ENCODE results near the gene CNFN.
A peak's percentile ranks its signal among the peaks of the same experiment; 100 is the strongest.

CNFN gene

DNA sequence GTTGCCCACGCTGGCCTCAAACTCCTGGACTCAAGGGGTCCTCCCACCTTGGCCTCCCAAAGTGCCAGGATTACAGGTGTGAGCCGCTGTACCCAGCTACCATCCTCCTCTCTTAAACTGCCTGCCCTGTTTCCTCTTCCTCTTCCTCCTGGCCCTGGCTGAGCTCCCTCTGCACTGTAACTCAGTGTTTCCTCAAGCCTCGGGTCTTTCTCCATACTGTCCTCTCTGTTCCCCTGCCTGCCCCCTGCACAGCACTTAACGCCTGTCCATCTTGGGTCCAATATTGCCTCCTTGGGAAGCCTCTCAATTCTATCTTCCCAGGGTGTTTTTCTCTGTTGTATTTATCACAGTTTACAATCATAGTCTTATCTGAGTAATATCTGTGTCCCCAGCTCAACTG lies 31.0 kb upstream of the CNFN start:
- no peak for ATAC-seq
- TF ChIP-seq ZNF565 (CRISPR knock-in tag; conservative IDR thresholded peaks at IDR 0.05; ENCODE audit: low read depth) (no peak), ARNTL (CRISPR knock-in tag; IDR thresholded peaks at IDR 0.05; ENCODE audit: borderline replicate concordance, low read depth) (no peak), OSR1 (CRISPR knock-in tag; IDR thresholded peaks at IDR 0.05) (no peak), CSDC2 (CRISPR knock-in tag; IDR thresholded peaks at IDR 0.05) (no peak), PPARA (CRISPR knock-in tag; IDR thresholded peaks at IDR 0.05; ENCODE audit: borderline replicate concordance) (no peak)

DNA sequence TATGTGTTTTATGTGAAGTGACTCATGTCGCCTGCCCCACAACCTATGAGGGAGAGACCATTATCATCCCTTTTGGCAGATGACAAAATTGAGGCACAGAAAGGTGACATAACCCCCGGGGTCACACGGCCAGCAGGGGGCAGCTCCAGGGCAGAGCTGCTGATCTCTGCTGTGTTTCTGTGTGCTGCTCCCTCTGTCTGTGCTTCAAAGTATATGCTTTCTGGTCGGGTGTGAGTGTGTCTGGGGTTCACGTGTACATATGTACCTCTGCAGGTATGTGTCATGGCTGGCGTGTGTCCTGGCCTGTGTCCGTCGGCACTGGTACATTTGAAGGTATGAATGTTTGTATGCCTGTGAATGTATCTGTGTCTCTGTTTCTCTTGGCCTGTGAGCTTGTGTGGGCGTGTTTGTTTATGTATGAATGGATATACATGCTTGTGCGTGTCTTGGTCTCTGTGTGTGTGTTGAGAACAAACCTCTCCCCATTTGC lies 30.0 kb upstream of the CNFN start:
- peak; percentile 21; the same call in 1 of the 3 replicates for ATAC-seq
- TF ChIP-seq, protein P1, sequence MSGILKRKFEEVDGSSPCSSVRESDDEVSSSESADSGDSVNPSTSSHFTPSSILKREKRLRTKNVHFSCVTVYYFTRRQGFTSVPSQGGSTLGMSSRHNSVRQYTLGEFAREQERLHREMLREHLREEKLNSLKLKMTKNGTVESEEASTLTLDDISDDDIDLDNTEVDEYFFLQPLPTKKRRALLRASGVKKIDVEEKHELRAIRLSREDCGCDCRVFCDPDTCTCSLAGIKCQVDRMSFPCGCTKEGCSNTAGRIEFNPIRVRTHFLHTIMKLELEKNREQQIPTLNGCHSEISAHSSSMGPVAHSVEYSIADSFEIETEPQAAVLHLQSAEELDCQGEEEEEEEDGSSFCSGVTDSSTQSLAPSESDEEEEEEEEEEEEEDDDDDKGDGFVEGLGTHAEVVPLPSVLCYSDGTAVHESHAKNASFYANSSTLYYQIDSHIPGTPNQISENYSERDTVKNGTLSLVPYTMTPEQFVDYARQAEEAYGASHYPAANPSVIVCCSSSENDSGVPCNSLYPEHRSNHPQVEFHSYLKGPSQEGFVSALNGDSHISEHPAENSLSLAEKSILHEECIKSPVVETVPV (CRISPR knock-in tag; IDR thresholded peaks at IDR 0.05): no peak
- no peak for TF ChIP-seq ZFP30 (CRISPR knock-in tag; IDR thresholded peaks at IDR 0.05)
- TF ChIP-seq, protein P2, sequence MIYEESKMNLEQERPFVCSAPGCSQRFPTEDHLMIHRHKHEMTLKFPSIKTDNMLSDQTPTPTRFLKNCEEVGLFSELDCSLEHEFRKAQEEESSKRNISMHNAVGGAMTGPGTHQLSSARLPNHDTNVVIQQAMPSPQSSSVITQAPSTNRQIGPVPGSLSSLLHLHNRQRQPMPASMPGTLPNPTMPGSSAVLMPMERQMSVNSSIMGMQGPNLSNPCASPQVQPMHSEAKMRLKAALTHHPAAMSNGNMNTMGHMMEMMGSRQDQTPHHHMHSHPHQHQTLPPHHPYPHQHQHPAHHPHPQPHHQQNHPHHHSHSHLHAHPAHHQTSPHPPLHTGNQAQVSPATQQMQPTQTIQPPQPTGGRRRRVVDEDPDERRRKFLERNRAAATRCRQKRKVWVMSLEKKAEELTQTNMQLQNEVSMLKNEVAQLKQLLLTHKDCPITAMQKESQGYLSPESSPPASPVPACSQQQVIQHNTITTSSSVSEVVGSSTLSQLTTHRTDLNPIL (CRISPR knock-in tag; IDR thresholded peaks at IDR 0.05; ENCODE audit: low read depth): no peak
- TF ChIP-seq, protein P3, sequence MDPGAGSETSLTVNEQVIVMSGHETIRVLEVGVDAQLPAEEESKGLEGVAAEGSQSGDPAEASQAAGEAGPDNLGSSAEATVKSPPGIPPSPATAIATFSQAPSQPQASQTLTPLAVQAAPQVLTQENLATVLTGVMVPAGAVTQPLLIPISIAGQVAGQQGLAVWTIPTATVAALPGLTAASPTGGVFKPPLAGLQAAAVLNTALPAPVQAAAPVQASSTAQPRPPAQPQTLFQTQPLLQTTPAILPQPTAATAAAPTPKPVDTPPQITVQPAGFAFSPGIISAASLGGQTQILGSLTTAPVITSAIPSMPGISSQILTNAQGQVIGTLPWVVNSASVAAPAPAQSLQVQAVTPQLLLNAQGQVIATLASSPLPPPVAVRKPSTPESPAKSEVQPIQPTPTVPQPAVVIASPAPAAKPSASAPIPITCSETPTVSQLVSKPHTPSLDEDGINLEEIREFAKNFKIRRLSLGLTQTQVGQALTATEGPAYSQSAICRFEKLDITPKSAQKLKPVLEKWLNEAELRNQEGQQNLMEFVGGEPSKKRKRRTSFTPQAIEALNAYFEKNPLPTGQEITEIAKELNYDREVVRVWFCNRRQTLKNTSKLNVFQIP (CRISPR knock-in tag; IDR thresholded peaks at IDR 0.05; ENCODE audit: borderline replicate concordance, low read depth): no peak
- TF ChIP-seq ZNF565 (CRISPR knock-in tag; conservative IDR thresholded peaks at IDR 0.05; ENCODE audit: low read depth): no peak

DNA sequence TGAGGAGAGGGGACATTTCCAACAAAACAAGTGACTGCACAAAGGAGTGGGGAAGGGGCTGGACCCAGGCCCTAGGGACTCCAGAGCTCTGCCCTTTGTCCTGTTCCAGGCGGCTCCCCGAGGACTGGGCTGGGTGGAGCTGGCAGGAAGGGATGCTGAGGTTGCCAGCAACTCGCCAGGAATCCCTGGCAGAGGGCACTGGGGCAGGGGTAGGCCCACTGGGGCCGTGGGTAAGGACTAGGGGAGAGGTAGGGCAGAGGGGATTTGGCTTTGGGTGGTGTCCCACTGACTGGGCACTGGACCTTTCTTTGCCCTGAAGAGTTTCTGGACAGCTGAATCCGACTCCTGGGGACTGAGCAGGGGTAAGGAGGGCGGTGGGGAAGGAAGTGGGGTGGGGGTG lies 29.2 kb upstream of the CNFN start:
- TF ChIP-seq, protein P2 (CRISPR knock-in tag; IDR thresholded peaks at IDR 0.05; ENCODE audit: low read depth): no peak
- TF ChIP-seq ZNF565 (CRISPR knock-in tag; conservative IDR thresholded peaks at IDR 0.05; ENCODE audit: low read depth) (no peak), ARNTL (CRISPR knock-in tag; IDR thresholded peaks at IDR 0.05; ENCODE audit: borderline replicate concordance, low read depth) (no peak), BACH2 (CRISPR knock-in tag; IDR thresholded peaks at IDR 0.05; ENCODE audit: borderline replicate concordance) (no peak), RARB (CRISPR knock-in tag; IDR thresholded peaks at IDR 0.05) (no peak), ZFP30 (CRISPR knock-in tag; IDR thresholded peaks at IDR 0.05) (no peak), ISL1 (CRISPR knock-in tag; IDR thresholded peaks at IDR 0.05) (no peak), TOX (CRISPR knock-in tag; IDR thresholded peaks at IDR 0.05; ENCODE audit: borderline replicate concordance) (no peak), CSDC2 (CRISPR knock-in tag; IDR thresholded peaks at IDR 0.05) (no peak), ZNF70 (CRISPR knock-in tag; IDR thresholded peaks at IDR 0.05) (no peak), TCF4 (CRISPR knock-in tag; IDR thresholded peaks at IDR 0.05; ENCODE audit: borderline replicate concordance) (no peak)
- TF ChIP-seq, protein P3 (CRISPR knock-in tag; IDR thresholded peaks at IDR 0.05; ENCODE audit: borderline replicate concordance, low read depth): no peak
- TF ChIP-seq, protein P4, sequence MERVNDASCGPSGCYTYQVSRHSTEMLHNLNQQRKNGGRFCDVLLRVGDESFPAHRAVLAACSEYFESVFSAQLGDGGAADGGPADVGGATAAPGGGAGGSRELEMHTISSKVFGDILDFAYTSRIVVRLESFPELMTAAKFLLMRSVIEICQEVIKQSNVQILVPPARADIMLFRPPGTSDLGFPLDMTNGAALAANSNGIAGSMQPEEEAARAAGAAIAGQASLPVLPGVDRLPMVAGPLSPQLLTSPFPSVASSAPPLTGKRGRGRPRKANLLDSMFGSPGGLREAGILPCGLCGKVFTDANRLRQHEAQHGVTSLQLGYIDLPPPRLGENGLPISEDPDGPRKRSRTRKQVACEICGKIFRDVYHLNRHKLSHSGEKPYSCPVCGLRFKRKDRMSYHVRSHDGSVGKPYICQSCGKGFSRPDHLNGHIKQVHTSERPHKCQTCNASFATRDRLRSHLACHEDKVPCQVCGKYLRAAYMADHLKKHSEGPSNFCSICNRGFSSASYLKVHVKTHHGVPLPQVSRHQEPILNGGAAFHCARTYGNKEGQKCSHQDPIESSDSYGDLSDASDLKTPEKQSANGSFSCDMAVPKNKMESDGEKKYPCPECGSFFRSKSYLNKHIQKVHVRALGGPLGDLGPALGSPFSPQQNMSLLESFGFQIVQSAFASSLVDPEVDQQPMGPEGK (CRISPR knock-in tag; IDR thresholded peaks at IDR 0.05; ENCODE audit: borderline replicate concordance): no peak
- ATAC-seq: no peak

DNA sequence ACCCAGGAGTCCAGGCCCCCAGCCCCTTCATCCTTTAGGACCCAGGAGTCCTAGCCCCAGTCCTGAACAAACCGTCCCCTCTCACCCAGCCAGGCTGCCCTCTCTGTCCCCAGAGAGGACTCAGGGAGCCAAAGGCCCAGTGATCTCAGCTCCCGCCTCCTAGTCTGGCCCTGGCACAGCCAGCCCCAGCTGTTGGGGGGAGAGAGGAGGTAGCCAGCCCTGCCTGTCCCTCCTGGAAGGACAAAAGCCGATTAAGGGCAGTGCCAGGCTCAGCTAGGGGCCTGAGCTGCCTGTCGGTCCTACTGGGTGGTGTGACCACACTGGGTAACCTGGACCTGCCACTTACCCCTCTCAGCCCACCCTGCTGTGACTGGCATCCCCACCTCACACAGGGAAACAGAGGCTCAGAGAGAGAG lies 22.6 kb upstream of the CNFN start:
- no peak for TF ChIP-seq SNAI2 (CRISPR knock-in tag; IDR thresholded peaks at IDR 0.05)
- TF ChIP-seq ARNTL (CRISPR knock-in tag; IDR thresholded peaks at IDR 0.05; ENCODE audit: borderline replicate concordance, low read depth): no peak
- no peak for TF ChIP-seq GLIS3 (CRISPR knock-in tag; IDR thresholded peaks at IDR 0.05)
- TF ChIP-seq TCF4 (CRISPR knock-in tag; IDR thresholded peaks at IDR 0.05; ENCODE audit: borderline replicate concordance): no peak
- TF ChIP-seq, protein P1 (CRISPR knock-in tag; IDR thresholded peaks at IDR 0.05): no peak
- TF ChIP-seq, protein P3 (CRISPR knock-in tag; IDR thresholded peaks at IDR 0.05; ENCODE audit: borderline replicate concordance, low read depth): no peak
- no peak for TF ChIP-seq OSR1 (CRISPR knock-in tag; IDR thresholded peaks at IDR 0.05)
- TF ChIP-seq ZNF70 (CRISPR knock-in tag; IDR thresholded peaks at IDR 0.05): no peak
- TF ChIP-seq ISL1 (CRISPR knock-in tag; IDR thresholded peaks at IDR 0.05): no peak

More for the DNA sequence above, 22.6 kb upstream of the CNFN start:
- ATAC-seq: no peak
